ENCODE measurements around the gene TMEM132D.
"Not testable (repeated sequence)": the region's sequence is repeated elsewhere in the genome, so short reads cannot be mapped to it uniquely, and the experiment has no call there.

Gene TMEM132D

GRCh38 chr12:129540954-129541353, 362.9 kb downstream of the TMEM132D start:
- no peak for DNase-seq (ENCODE audit: low read depth in 2 of 2, low spot score in 1 of 2)

GRCh38 chr12:129540249-129540648, 363.6 kb downstream of the TMEM132D start:
- DNase-seq (ENCODE audit: low read depth in 2 of 2, low spot score in 1 of 2): no peak

- DNase-seq (ENCODE audit: low read depth in 2 of 2, low spot score in 1 of 2): not testable (repeated sequence)
Measured at GRCh38 chr12:129538724-129539335, 365.0 kb downstream of the TMEM132D start.

DNA sequence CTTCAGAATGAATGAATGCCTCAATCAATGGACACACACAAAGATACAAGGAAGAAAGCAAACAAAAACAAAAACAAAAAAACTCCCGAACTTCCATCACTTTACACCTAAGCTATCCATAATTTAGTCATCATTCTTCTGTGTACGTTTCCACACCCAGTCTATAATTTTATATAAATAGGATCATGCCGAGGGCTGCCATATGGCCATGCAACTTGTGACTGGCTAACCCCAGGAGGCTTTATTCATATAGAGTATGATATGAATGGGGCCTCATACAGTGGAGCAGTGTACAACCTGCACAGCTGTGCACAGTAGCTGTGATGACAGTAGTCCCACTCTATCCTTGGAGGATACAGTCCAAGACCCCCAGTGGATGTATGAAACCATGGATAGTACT, 365.7 kb downstream of the TMEM132D start:
- no peak for DNase-seq (ENCODE audit: low read depth in 2 of 2, low spot score in 1 of 2)

DNA sequence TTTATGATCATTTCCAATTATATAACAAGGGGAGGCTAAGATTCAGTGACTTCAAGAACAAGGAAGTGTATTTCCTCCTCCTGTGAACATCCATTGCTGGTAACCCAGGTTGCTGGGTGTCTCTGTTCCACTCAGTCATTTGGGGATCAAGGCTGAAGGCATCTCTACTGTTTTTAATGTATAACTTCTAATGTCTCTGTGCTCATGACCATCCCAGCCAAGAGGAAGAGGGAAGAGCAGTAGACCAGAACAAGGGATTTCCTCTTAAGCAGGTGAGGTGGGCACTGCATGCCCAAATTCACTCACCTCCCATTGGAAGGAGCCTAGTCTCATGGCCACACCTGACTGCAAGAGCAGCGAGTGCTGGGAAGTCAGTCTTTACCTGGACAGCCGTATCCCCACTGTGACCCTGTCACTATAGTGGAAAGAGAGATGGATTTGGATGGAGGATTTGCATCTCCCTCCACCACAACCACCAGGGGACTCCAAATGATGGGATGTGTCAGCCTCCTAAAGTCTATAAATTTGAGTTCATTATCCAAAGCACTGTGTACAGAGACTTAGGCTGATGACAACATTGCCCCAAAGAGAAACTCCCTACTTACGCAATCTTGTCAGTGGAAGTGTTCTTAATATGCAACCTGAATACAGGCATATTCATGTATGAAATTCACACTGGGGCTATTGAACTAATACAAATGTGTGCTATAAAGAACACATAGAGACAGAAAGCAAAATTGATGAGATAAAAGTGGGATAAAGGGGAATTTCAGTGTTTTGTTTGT, 368.7 kb downstream of the TMEM132D start:
- DNase-seq (ENCODE audit: low read depth in 2 of 2, low spot score in 1 of 2): no peak

- no peak for DNase-seq (ENCODE audit: low read depth in 2 of 2, low spot score in 1 of 2)
Measured at GRCh38 chr12:129532707-129533499, 370.9 kb downstream of the TMEM132D start.

- no peak for DNase-seq (ENCODE audit: low read depth in 2 of 2, low spot score in 1 of 2)
Measured at GRCh38 chr12:129532082-129532481, 371.7 kb downstream of the TMEM132D start.

DNA sequence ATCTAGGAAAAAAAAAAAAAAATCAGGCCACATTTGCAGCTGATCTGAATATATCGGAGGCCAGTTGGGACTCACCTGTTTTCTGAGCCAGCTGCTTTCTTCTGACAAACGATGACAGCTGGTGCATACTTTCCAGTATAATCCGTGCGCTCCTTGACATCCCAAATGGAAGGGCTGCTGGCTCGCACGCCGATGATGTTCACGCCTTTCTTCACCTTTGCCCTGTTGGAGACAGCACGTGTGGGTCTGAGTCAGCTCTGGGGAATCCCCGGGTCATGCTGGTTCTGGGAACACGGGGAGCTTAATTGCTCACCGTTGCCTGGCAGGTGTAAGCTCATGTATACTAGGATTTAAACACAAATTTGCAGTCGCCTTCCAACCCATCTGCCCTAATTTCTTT, 372.8 kb downstream of the TMEM132D start:
- no peak for DNase-seq (ENCODE audit: low read depth in 2 of 2, low spot score in 1 of 2)

DNA sequence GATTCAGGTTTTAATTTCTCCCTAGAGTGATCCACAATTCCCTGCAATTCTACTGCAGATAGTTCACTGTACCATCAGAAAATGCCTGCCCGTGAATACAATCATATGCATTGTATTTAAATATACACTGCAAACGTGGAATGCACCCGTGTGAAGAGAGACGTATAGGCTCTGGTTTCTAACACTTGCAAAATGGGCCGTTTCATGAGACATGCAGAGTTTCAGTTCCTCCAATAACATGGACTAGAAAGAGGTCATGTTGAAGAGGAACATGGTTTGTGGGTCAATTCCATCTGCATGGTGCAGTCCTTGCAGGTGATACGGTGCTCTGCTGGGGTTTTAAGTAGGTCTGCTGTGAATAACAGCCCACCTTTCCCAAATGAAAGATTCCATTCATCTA, 373.3 kb downstream of the TMEM132D start:
- no peak for DNase-seq (ENCODE audit: low read depth in 2 of 2, low spot score in 1 of 2)

DNA sequence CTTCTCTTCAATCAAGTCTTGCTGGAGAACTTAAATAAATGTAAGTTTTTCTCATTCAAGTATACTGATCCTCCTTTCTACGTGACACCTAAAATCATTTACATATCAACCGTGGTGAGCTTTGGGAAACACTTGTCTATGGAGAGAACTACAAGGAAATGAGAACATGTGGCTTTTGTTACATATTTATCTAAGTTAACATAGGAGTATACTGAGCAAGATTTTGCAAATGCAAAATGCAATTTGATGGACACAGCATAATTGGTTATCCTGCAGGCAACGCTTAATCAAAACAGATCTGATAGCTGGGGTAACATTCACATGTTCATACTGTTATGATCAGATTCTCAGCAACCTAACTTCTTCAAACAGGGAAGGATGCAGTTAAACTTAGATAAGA, 376.3 kb downstream of the TMEM132D start:
- DNase-seq (ENCODE audit: low read depth in 2 of 2, low spot score in 1 of 2): no peak

DNA sequence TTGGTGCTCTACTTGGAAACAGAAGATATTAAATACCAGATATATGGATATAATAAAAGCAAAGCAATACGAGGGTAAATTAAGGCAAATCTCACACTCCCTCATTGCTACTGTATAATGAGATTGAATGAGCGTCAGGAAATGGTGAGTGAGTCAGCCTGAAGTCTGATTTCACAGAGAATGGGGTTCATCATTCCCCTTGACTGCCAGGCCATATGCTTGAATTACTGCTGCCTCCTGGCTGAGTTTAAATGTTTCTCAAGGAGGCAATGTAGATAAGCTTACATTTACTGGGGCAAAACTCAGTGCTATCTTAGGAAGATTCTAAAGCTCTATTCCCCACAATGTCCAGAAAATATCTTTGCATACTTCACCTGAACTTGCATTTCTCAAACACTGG, 380.2 kb downstream of the TMEM132D start:
- no peak for DNase-seq (ENCODE audit: low read depth in 2 of 2, low spot score in 1 of 2)

GRCh38 chr12:129520739-129521138, 383.1 kb downstream of the TMEM132D start:
- no peak for DNase-seq (ENCODE audit: low read depth in 2 of 2, low spot score in 1 of 2)

GRCh38 chr12:129503802-129504201, 400.0 kb downstream of the TMEM132D start:
- DNase-seq (ENCODE audit: low read depth in 2 of 2, low spot score in 1 of 2): no peak

- DNase-seq (ENCODE audit: low read depth in 2 of 2, low spot score in 1 of 2): no peak
Measured at GRCh38 chr12:129496226-129496625, 407.6 kb downstream of the TMEM132D start.

DNA sequence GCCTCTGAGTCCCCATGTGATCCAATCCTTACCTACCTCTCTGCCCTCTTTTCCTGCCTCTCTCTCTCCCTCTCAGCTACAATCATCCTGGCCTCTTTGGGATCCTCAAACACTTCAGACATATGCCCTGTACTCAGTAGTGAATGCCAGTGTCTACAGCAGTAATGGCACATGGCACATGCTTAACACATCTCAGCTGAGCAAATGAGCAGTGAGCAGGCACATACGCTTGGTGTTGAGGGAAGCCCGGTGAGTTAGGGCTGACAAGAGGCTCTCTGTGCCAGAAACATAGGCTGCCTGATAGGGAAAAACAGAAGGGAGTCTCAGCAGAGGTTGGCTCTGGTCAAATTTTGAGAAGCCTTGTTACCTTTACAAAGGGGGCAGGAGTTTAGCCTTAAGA, 409.1 kb downstream of the TMEM132D start:
- DNase-seq (ENCODE audit: low read depth in 2 of 2, low spot score in 1 of 2): no peak

- no peak for DNase-seq (ENCODE audit: low read depth in 2 of 2, low spot score in 1 of 2)
Measured at GRCh38 chr12:129494260-129494659, 409.6 kb downstream of the TMEM132D start.

- no peak for DNase-seq (ENCODE audit: low read depth in 2 of 2, low spot score in 1 of 2)
Measured at GRCh38 chr12:129489100-129489676, 414.6 kb downstream of the TMEM132D start.

GRCh38 chr12:129486931-129487330, 416.9 kb downstream of the TMEM132D start:
- no peak for DNase-seq (ENCODE audit: low read depth in 2 of 2, low spot score in 1 of 2)

- no peak for DNase-seq (ENCODE audit: low read depth in 2 of 2, low spot score in 1 of 2)
Measured at GRCh38 chr12:129483111-129483893, 420.5 kb downstream of the TMEM132D start.

DNA sequence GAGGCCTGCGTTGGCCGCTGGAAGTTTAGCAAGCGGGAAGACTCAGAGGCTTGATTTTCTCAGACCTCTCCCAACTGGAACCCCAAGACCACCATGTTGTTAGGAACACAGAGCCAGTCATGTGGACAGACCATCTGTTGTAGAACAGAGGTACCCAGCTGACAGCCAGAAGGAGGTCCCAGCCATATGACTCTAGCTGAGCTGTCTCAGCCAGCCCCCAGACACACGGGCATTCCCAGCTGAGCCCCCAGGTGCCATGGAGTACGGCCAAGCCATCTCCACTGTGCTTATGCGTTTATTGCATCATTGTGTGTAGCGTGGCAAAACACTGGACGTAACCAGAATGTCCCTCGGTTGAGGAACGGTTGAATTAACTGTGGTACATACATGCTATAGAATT, 421.9 kb downstream of the TMEM132D start:
- DNase-seq (ENCODE audit: low read depth in 2 of 2, low spot score in 1 of 2): no peak

DNA sequence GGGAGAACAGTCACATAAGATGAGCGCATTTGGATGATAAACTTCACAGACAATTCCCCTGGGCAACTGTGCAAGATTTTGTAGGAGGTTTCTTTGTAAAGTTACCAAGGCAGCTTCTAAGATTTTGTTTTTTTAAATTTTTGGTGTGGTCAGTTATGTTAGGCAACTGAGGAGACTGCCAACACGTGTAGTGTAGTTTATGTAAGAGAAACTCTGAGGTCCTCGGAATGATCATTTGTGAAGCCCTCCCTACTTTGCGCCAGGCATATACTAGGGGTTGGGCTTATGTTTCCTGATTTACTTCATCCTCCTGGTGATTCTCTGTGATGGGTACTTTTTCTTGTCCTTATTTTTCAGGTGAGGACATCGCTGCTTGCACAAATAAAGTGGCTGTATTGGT, 433.6 kb downstream of the TMEM132D start:
- no peak for DNase-seq (ENCODE audit: low read depth in 2 of 2, low spot score in 1 of 2)
